ENCODE measurements around the gene CCDC149.

Gene CCDC149

GRCh38 chr4:24808955-24809354, 103.9 kb downstream of the CCDC149 start:
- no peak for DNase-seq
- Histone ChIP-seq H3K4ac (ENCODE audit: low read depth, low read length) (no peak overlapping the region), H3K9ac (ENCODE audit: low read length) (no peak overlapping the region), H3K27ac (ENCODE audit: low read depth, low read length) (no peak overlapping the region), H3K18ac (ENCODE audit: low read length) (no peak overlapping the region), H3K79me2 (ENCODE audit: control insufficient read depth, insufficient read depth, low read length) (no peaks in the 10 kb centered on the region), H2AK5ac (ENCODE audit: low read length) (no peak overlapping the region), H2BK15ac (replicated peaks; ENCODE audit: low read depth) (no peak overlapping the region), H3K4me3 (ENCODE audit: low read length) (no peak overlapping the region), H4K5ac (ENCODE audit: low read length) (no peak overlapping the region), H3K4me1 (ENCODE audit: control insufficient read depth, low read depth, low read length) (peaks cover 3% of the 10 kb centered on the region), H3K23ac (ENCODE audit: low read length) (no peak overlapping the region), H2BK5ac (ENCODE audit: low read length) (no peak overlapping the region), H3K56ac (ENCODE audit: low read length) (no peak overlapping the region), H3K79me1 (ENCODE audit: low read length) (no peaks in the 10 kb centered on the region), H2BK120ac (ENCODE audit: low read depth, low read length) (no peak overlapping the region), H3K27me3 (ENCODE audit: insufficient read depth, low read length, poor library complexity) (no peaks in the 10 kb centered on the region), H3K36me3 (ENCODE audit: control insufficient read depth, insufficient read depth, low read length) (no peaks in the 10 kb centered on the region), H3K4me2 (ENCODE audit: low read length) (no peak overlapping the region), H4K8ac (ENCODE audit: low read depth, low read length) (no peak overlapping the region)
- WGBS (ENCODE audit: extremely low coverage, insufficient coverage, low lambda C conversion rate), result no CpG with 5 or more reads among the region's 6 CpGs

DNA sequence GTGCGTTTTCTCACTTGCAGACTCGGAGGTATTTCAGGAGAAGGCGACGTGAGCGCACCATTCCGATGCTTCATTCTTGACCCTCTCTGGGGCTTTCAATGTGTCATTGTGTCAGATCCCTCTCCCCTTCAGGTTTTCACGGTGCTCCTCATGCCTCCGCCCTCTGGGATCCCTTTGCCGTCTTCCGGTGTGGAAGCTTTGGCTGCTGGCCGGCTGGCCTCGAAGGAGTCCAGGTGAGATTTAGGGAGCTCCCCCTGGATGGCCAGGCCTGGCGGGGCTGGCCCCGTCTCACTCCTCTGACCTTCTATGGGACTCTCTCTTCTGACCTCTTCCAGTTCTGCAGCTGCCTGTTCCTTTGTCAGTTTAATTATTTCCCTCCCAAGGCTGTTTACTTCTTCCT, 104.6 kb downstream of the CCDC149 start:
- no peak overlapping the region for H3K4me2 ChIP-seq (ENCODE audit: low read length)
- H3K27ac ChIP-seq (ENCODE audit: low read depth, low read length), result no peak overlapping the region
- no peak overlapping the region for H3K56ac ChIP-seq (ENCODE audit: low read length)
- no peak overlapping the region for H2BK120ac ChIP-seq (ENCODE audit: low read depth, low read length)
- no peaks in the 10 kb centered on the region for H3K27me3 ChIP-seq (ENCODE audit: insufficient read depth, low read length, poor library complexity)
- no peaks in the 10 kb centered on the region for H3K79me1 ChIP-seq (ENCODE audit: low read length)
- no peak overlapping the region for H2BK5ac ChIP-seq (ENCODE audit: low read length)
- no peak overlapping the region for H3K4me3 ChIP-seq (ENCODE audit: low read length)
- no peak overlapping the region for H3K4ac ChIP-seq (ENCODE audit: low read depth, low read length)
- no peak overlapping the region for H3K18ac ChIP-seq (ENCODE audit: low read length)
- no peak for DNase-seq
- no peak overlapping the region for H2AK5ac ChIP-seq (ENCODE audit: low read length)
- H3K79me2 ChIP-seq (ENCODE audit: control insufficient read depth, insufficient read depth, low read length), result no peaks in the 10 kb centered on the region
- no CpG with 5 or more reads among the region's 14 CpGs for WGBS (ENCODE audit: extremely low coverage, insufficient coverage, low lambda C conversion rate)
- no peaks in the 10 kb centered on the region for H3K36me3 ChIP-seq (ENCODE audit: control insufficient read depth, insufficient read depth, low read length)
- peaks cover 3% of the 10 kb centered on the region for H3K4me1 ChIP-seq (ENCODE audit: control insufficient read depth, low read depth, low read length)
- no peak overlapping the region for H4K5ac ChIP-seq (ENCODE audit: low read length)
- no peak overlapping the region for H3K9ac ChIP-seq (ENCODE audit: low read length)
- no peak overlapping the region for H4K8ac ChIP-seq (ENCODE audit: low read depth, low read length)
- H3K23ac ChIP-seq (ENCODE audit: low read length), result no peak overlapping the region
- H2BK15ac ChIP-seq (replicated peaks; ENCODE audit: low read depth), result no peak overlapping the region

DNA sequence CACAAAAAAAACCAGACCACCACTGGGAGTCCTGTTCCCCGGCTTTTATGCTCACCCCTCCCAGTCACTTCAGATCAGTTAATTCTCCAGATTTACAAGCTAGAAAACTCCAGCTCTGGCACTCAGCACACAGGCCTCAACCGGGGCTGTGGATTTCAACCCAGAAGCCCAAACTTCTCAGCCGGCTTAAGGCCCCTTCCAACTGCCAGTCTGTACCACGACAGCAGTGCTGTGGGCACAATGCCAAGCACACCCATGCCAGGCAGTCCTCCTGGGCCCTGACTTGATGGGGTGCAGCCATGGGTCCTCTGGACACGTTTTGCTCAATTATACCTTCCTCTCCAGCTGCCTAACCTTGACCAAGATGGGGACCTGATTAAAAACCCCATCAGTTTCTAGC, 105.2 kb downstream of the CCDC149 start:
- Histone ChIP-seq H3K4me3 (ENCODE audit: low read length) (no peak overlapping the region), H3K18ac (ENCODE audit: low read length) (no peak overlapping the region), H4K5ac (ENCODE audit: low read length) (no peak overlapping the region), H3K9ac (ENCODE audit: low read length) (no peak overlapping the region), H3K4me2 (ENCODE audit: low read length) (no peak overlapping the region), H3K4ac (ENCODE audit: low read depth, low read length) (no peak overlapping the region), H3K56ac (ENCODE audit: low read length) (no peak overlapping the region), H2BK120ac (ENCODE audit: low read depth, low read length) (no peak overlapping the region), H3K4me1 (ENCODE audit: control insufficient read depth, low read depth, low read length) (peaks cover 3% of the 10 kb centered on the region), H4K8ac (ENCODE audit: low read depth, low read length) (no peak overlapping the region), H3K36me3 (ENCODE audit: control insufficient read depth, insufficient read depth, low read length) (no peaks in the 10 kb centered on the region), H2BK5ac (ENCODE audit: low read length) (no peak overlapping the region), H2AK5ac (ENCODE audit: low read length) (no peak overlapping the region), H3K79me2 (ENCODE audit: control insufficient read depth, insufficient read depth, low read length) (no peaks in the 10 kb centered on the region), H3K27ac (ENCODE audit: low read depth, low read length) (no peak overlapping the region), H3K23ac (ENCODE audit: low read length) (no peak overlapping the region), H3K27me3 (ENCODE audit: insufficient read depth, low read length, poor library complexity) (no peaks in the 10 kb centered on the region), H3K79me1 (ENCODE audit: low read length) (no peaks in the 10 kb centered on the region), H2BK15ac (replicated peaks; ENCODE audit: low read depth) (no peak overlapping the region)
- no peak for DNase-seq
- WGBS (ENCODE audit: extremely low coverage, insufficient coverage, low lambda C conversion rate), result no CpG with 5 or more reads among the region's 5 CpGs

- Histone ChIP-seq H3K36me3 (ENCODE audit: control insufficient read depth, insufficient read depth, low read length) (no peaks in the 10 kb centered on the region), H4K5ac (ENCODE audit: low read length) (no peak overlapping the region), H2BK15ac (replicated peaks; ENCODE audit: low read depth) (no peak overlapping the region), H3K27me3 (ENCODE audit: insufficient read depth, low read length, poor library complexity) (peaks cover 2% of the 10 kb centered on the region), H3K79me2 (ENCODE audit: control insufficient read depth, insufficient read depth, low read length) (no peaks in the 10 kb centered on the region), H2BK120ac (ENCODE audit: low read depth, low read length) (no peak overlapping the region), H3K18ac (ENCODE audit: low read length) (no peak overlapping the region), H3K23ac (ENCODE audit: low read length) (no peak overlapping the region), H3K4me1 (ENCODE audit: control insufficient read depth, low read depth, low read length) (peaks cover 3% of the 10 kb centered on the region), H3K4me3 (ENCODE audit: low read length) (no peak overlapping the region), H3K79me1 (ENCODE audit: low read length) (no peaks in the 10 kb centered on the region), H2BK5ac (ENCODE audit: low read length) (no peak overlapping the region), H3K56ac (ENCODE audit: low read length) (no peak overlapping the region), H3K4ac (ENCODE audit: low read depth, low read length) (no peak overlapping the region), H3K27ac (ENCODE audit: low read depth, low read length) (no peak overlapping the region), H4K8ac (ENCODE audit: low read depth, low read length) (no peak overlapping the region), H3K9ac (ENCODE audit: low read length) (no peak overlapping the region), H2AK5ac (ENCODE audit: low read length) (no peak overlapping the region), H3K4me2 (ENCODE audit: low read length) (no peak overlapping the region)
- no CpG with 5 or more reads among the region's 11 CpGs for WGBS (ENCODE audit: extremely low coverage, insufficient coverage, low lambda C conversion rate)
- peak; percentile 23 for DNase-seq
These were observed 106.4 kb downstream of the CCDC149 start for GRCh38 chr4:24806206-24806990.

DNA sequence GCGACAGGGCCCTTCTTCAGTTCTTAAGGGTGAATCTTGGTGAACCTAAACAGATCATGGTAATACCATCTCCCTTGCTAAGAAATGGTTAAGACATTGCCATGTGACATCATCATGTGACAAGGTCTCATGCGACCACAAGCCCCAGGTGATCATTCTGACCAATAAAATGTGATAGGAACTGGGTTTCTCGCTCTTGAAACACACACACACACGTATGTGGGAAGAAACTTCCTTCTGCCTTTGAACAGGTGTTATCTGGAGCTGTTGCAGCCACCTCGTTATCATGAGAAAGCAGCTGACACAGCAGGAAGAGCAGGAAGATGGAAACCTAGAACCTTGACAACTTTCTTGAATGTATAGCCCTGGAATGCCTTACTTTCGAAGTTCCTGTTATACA, 107.3 kb downstream of the CCDC149 start:
- no peak overlapping the region for H3K4me2 ChIP-seq (ENCODE audit: low read length)
- no peak overlapping the region for H2AK5ac ChIP-seq (ENCODE audit: low read length)
- H4K5ac ChIP-seq (ENCODE audit: low read length), result no peak overlapping the region
- H2BK120ac ChIP-seq (ENCODE audit: low read depth, low read length), result no peak overlapping the region
- H3K27ac ChIP-seq (ENCODE audit: low read depth, low read length), result no peak overlapping the region
- H4K8ac ChIP-seq (ENCODE audit: low read depth, low read length), result no peak overlapping the region
- no peaks in the 10 kb centered on the region for H3K36me3 ChIP-seq (ENCODE audit: control insufficient read depth, insufficient read depth, low read length)
- H3K23ac ChIP-seq (ENCODE audit: low read length), result no peak overlapping the region
- H2BK15ac ChIP-seq (replicated peaks; ENCODE audit: low read depth), result no peak overlapping the region
- H3K79me1 ChIP-seq (ENCODE audit: low read length), result no peaks in the 10 kb centered on the region
- H3K56ac ChIP-seq (ENCODE audit: low read length), result no peak overlapping the region
- H3K4me3 ChIP-seq (ENCODE audit: low read length), result no peak overlapping the region
- H3K79me2 ChIP-seq (ENCODE audit: control insufficient read depth, insufficient read depth, low read length), result no peaks in the 10 kb centered on the region
- DNase-seq, result peak; percentile 37
- peaks cover 8% of the 10 kb centered on the region for H3K27me3 ChIP-seq (ENCODE audit: insufficient read depth, low read length, poor library complexity)
- H3K9ac ChIP-seq (ENCODE audit: low read length), result no peak overlapping the region
- H3K4me1 ChIP-seq (ENCODE audit: control insufficient read depth, low read depth, low read length), result peaks cover 3% of the 10 kb centered on the region
- H3K4ac ChIP-seq (ENCODE audit: low read depth, low read length), result no peak overlapping the region
- H2BK5ac ChIP-seq (ENCODE audit: low read length), result no peak overlapping the region
- no peak overlapping the region for H3K18ac ChIP-seq (ENCODE audit: low read length)
- WGBS (ENCODE audit: extremely low coverage, insufficient coverage, low lambda C conversion rate), result no CpG with 5 or more reads among the region's 6 CpGs

DNA sequence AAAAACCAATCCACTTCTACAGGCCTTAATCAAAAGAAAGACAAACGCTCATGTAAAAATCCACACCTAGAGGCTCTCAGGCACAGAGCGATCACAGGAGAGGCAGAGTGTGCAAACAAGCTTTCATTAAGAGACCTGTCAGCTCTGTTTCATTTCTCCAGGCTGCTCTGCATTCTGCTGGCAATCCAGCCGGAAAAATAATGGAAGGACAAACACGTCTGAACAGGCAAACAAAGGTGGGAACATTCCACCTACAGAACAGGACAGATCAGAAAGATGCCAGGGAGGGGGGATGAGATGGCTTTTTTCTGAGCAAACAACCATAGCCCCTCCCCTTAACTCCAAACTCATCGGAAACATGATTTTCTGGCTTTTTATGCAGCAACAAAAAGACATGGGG, 107.8 kb downstream of the CCDC149 start:
- Histone ChIP-seq H3K79me1 (ENCODE audit: low read length) (no peaks in the 10 kb centered on the region), H3K56ac (ENCODE audit: low read length) (no peak overlapping the region), H4K8ac (ENCODE audit: low read depth, low read length) (no peak overlapping the region), H2AK5ac (ENCODE audit: low read length) (no peak overlapping the region), H3K4me3 (ENCODE audit: low read length) (no peak overlapping the region), H3K23ac (ENCODE audit: low read length) (no peak overlapping the region), H3K18ac (ENCODE audit: low read length) (no peak overlapping the region), H3K36me3 (ENCODE audit: control insufficient read depth, insufficient read depth, low read length) (no peaks in the 10 kb centered on the region), H3K9ac (ENCODE audit: low read length) (no peak overlapping the region), H3K4me1 (ENCODE audit: control insufficient read depth, low read depth, low read length) (peaks cover 3% of the 10 kb centered on the region), H3K79me2 (ENCODE audit: control insufficient read depth, insufficient read depth, low read length) (no peaks in the 10 kb centered on the region), H3K27me3 (ENCODE audit: insufficient read depth, low read length, poor library complexity) (peaks cover 10% of the 10 kb centered on the region), H3K4ac (ENCODE audit: low read depth, low read length) (no peak overlapping the region), H2BK120ac (ENCODE audit: low read depth, low read length) (no peak overlapping the region), H4K5ac (ENCODE audit: low read length) (no peak overlapping the region), H2BK15ac (replicated peaks; ENCODE audit: low read depth) (no peak overlapping the region), H2BK5ac (ENCODE audit: low read length) (no peak overlapping the region), H3K27ac (ENCODE audit: low read depth, low read length) (no peak overlapping the region), H3K4me2 (ENCODE audit: low read length) (no peak overlapping the region)
- WGBS (ENCODE audit: extremely low coverage, insufficient coverage, low lambda C conversion rate), result no CpG with 5 or more reads among the region's 5 CpGs
- DNase-seq, result no peak
